ENCODE measurements around the gene MRPL41.

DNA sequence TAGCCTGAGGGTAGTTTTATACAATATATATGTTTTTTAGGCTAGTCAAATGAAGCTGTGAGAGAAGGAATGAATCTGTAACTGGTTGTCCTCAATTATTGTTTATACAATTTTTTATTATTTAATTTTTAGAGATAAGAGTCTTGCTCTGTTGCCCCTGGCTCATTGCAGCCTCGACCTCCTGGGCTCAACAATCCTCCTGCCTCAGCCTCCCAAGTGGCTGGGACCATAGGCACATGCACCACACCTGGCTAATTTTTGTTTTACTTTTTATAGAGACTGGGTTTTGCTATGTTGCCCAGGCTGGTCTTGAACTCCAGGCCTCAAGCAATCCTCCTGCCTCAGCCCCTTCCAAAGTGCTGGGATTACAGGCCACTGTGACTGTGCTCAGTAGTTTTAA lies 2.7 kb downstream of the MRPL41 start:
- no peak for TF ChIP-seq SUZ12 (IDR thresholded peaks at IDR 0.05; ENCODE audit: extremely low read depth, insufficient read depth, insufficient read length)
- no peak for TF ChIP-seq YY1 (IDR thresholded peaks at IDR 0.05; ENCODE audit: insufficient read depth, insufficient read length)
